SKM-1 treated with dmso at 0.1 percent for 144 hours (cell line): ENCODE measurements around the gene SMAD6.

ENCODE experiments used
- DNase-seq: peaks from one replicate; lab custom pipeline; 2025; ENCODE audit not compliant: unreplicated experiment; lab: John Stamatoyannopoulos, UW

Gene SMAD6

DNA sequence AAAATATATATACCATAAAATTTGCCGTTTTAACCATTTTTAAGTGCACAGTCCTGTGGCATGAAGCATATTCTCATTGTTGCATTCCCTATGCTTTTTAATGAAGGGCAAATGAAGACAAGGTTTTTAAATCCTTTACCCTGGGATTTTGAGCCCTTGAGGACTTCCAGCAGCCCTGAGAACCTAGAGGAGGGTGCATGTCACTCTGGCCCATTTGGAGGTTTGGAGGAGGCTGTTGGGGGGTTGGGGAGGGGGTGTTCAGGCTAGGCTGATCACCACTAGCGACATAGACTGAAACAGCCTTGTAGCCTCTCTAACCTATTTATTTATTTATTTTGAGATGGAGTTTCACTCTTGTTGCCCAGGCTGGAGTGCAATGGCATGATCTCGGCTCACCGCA lies 86.0 kb downstream of the SMAD6 start:
- DNase-seq = no peak

DNA sequence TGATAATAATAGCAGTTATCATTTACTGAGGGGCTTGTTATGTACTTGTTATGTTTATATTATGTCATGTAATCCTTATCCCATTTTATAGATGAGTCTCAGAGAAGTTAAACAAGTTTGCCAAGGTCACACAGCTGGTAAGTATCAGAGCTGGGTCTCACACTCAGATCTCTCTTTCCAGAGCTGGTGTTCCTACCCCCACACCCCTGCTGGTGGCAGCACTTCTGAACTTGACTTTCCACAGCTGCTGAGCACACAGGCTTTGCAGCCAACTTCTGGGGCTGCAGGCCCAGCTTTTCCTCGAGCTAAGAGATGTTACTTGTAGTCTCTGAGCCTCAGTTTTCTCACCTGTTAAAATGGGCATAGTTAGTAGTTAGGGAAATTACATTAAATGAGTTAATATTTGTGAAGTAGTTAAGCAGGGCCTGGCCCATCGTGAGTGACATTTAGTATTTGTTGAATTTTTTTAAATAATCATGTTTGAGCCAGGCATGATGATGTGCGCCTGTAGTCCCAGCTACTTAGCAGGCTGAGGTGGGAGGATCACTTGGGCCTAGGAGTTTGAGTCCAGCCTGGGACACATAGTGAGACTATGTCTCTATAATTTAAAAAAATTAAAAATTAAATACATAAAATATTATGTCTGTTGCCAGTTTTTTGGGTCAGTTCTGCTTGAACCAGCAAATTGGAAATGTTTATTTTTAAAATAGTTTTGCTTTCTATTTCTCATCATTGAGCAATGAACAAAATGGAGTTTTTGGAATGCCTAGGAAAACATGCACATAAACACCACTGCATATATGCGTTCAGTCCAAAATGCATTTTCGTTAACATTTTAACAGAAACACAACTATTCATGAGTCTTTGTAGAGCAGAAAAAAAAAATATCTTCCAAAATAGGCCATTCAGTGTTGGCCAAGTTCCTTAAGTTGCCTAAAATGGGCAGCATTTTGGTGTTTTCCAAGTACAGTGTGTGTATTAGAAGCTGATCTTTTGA lies 87.3 kb downstream of the SMAD6 start:
- DNase-seq = peak; percentile 15

DNA sequence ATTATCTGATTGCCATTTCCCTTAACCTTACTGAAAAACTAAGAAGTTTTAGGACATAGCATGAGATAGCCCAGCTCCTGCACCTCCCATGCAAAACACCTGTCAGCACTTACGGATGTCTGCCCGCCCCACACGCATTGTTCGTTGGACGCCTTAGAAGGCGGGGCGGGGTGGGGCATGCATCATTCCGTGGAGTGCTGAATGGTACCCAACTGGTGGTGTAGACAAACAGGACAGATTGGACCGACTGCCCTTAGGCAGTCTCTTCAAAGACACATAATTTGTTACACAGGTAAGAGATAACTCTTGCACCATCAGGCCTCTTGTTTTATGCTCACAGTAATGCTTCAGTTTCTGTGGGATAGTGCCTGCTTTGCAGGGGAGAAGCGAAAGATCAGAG lies 93.8 kb downstream of the SMAD6 start:
- DNase-seq = no peak

- no peak for DNase-seq
Measured at GRCh38 chr15:66796343-66796742, 94.3 kb downstream of the SMAD6 start.

DNA sequence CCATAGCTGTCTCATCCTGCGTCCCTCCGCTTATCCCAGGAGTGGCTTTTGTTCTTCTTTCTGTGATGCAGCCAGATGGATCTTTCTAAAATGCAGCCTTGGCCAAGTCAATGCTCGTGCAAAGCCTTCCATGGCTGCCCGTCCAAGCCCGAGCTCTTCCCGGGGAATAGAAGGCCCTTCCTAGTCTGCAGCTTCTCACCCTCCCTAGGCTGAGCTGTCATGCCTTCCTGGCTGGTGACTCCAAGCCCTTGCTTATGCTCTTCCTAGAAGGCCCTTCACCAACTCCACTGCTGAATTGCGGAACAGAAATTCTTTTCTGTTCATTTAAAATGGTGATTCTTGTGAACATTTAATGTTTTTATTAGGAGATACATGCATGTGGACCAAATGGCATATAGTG lies 95.9 kb downstream of the SMAD6 start:
- DNase-seq = no peak

- DNase-seq = no peak
Measured at GRCh38 chr15:66798426-66799061, 96.5 kb downstream of the SMAD6 start.

GRCh38 chr15:66799242-66799641 lies 97.2 kb downstream of the SMAD6 start:
- no peak for DNase-seq

DNA sequence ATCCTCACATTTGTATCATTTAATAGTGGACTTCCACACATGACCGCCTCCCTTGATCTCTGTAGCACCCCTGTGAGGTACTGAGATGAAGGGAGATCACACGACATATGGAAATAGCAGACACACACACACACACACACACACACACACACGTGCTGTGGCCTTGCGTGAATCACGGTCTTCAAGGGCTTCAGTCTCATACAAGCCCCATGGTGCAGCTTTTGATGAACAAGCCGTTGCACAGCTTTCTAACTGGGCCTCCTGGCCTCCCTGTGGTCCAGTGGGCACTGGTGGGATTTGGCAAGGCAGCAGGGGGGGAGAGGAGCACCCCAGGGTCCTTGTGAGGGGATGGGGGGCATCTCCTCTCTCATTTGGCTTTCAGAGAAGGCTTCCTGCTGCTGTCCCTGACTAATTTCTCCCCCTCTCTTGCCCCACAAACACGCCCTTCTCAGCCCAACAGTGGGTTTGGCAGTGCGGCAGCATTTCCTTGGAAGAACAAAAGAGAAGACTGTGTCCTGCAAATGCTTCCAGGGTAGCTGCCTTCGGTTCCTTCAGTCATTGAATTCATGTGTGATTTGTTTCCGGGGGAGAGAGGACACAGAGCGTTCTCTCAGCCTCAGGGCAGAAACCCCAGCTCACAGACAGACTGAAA lies 98.7 kb downstream of the SMAD6 start:
- DNase-seq = no peak

GRCh38 chr15:66801266-66801665 lies 99.2 kb downstream of the SMAD6 start:
- no peak for DNase-seq

DNA sequence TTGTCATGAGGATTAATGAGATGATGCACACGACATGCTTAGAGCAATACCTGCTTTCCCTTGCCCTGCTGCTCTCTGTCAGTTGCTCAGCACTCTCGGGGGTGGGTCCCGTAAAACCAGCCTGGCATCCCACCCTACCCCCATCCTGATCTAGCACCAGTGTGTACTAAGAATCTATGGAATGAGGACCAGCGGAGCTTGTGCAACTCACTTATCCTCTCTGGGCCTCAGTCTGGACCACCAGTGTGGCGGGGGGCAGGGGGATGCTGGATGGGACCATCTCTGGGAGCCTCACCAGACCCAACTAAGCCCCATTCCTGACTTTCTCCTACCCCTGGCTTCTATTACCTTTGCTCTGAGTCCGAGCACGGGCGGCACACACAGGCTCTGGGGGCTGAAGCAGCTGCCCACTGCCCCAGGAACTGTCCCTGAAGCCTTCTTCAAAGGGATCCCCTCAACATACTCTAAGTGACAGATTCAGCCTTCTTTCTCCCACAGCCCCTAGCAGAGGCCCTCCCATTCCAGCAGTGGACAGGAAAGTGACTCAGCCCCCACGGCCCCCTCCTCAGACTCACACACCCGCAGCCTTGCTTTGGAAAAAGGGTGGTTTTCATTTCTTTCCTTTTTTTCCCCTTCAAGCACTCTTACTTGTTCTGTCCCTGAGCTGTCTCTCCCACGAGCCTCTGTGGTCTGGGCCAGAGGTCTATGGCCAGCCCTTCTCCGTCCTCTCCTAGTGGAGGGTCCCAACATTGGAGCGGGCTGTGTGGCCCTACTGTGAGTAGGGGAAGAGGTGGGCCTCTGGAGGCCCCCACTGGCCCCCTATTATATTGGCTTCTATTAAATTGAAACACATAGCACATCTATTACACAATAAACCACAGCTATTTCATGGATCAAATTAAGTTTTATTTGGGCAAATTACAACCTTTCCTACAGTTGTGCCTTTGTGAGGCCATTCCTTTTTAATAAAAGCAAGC lies 100.3 kb downstream of the SMAD6 start:
- DNase-seq = no peak

GRCh38 chr15:66803182-66803729 lies 101.2 kb downstream of the SMAD6 start:
- DNase-seq = no peak

GRCh38 chr15:66803749-66804148 lies 101.7 kb downstream of the SMAD6 start:
- DNase-seq = no peak

GRCh38 chr15:66805202-66805885 lies 103.3 kb downstream of the SMAD6 start:
- no peak for DNase-seq

DNA sequence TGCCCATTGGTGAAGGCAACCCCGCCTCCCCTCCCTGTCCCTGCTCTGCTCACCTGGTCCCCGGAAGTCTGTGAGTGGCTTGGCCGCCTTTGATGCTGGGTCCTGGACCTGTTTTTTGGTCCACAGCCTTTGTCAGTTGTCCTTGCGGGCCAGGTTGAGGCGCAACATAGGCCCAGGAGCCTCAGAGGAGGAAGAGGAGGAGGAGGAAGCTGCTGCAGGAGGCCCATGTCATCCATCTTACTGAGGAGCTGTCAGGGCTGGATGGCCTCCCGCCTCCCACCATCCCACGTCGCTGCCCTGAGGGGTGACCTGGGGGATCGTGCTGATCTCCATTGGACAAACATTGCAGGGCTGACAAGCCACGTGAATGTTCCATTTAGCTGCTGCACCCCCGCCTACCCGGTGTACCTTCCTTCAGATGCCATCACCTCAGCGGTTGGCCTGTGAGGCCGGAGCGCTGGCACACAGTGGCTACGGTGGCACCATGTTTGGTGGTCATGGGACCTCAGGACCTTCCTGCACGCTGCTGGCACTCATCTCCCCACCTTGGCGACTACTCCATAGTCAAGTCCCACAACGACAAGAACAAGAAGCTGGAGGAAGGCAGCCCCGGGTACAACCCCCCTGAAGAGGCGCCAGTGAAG lies 106.3 kb downstream of the SMAD6 start:
- no peak for DNase-seq

GRCh38 chr15:66809664-66810063 lies 107.6 kb downstream of the SMAD6 start:
- DNase-seq = no peak

DNA sequence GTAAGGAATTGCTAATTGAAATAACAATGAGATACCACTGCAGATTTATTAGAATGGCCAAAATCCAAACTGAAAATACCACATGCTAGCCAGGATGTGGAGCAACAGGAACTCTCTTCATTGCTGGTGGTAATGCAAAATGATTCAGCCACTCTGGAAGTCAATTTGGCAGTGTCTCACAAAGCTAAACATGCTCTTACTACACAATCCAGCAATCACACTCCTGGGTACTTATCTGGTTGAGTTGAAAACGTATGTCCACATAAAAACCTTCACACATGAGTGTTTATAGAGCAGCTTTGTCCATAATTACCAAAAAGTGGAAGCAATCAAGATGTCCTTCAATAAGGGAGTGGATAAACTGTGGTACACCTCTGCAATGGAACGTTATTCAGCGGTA lies 113.3 kb downstream of the SMAD6 start:
- DNase-seq = no peak

- no peak for DNase-seq
Measured at GRCh38 chr15:66816201-66816600, 114.2 kb downstream of the SMAD6 start.

DNA sequence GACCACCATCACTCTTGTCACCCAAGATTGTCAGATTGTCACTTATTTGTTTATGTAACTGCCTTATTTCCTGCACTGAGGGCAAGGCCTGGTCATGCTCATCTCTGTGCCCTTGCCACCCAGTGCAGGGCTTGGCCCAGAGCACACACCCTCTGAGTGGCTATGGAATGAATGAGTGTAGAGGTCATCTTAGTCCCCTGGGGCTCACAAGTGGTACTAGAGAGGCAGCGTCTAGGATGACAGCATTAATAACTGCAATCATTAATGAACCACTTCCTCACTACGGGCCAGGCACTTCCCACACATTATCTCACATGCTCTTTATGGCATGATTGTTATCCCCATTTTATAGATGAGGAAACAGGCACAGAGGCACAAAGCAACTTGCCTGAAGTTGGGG lies 117.0 kb downstream of the SMAD6 start:
- DNase-seq = no peak

- DNase-seq = no peak
Measured at GRCh38 chr15:66820481-66821176, 118.6 kb downstream of the SMAD6 start.
